Measurements from ENCODE around the gene TRPM3.

DNA sequence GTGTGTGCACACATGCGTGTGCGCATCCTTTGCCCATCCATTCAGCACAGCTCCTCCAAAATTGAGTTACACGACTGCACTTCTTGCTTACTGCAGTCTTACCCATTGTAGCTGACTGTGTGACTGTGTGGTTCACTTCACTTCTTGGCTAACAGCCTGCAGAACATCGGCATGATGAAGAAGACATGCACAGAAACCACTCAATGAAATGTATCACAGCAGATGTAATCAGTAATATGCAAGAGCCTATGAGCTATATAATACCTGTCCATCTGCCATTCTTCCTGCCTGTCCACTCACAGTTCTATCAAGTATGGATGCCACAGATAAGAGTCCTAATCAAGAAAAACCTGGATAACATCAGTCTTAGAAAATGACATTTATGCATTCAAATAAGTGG, 83.9 kb downstream of the TRPM3 start:
- TF ChIP-seq, protein P1, sequence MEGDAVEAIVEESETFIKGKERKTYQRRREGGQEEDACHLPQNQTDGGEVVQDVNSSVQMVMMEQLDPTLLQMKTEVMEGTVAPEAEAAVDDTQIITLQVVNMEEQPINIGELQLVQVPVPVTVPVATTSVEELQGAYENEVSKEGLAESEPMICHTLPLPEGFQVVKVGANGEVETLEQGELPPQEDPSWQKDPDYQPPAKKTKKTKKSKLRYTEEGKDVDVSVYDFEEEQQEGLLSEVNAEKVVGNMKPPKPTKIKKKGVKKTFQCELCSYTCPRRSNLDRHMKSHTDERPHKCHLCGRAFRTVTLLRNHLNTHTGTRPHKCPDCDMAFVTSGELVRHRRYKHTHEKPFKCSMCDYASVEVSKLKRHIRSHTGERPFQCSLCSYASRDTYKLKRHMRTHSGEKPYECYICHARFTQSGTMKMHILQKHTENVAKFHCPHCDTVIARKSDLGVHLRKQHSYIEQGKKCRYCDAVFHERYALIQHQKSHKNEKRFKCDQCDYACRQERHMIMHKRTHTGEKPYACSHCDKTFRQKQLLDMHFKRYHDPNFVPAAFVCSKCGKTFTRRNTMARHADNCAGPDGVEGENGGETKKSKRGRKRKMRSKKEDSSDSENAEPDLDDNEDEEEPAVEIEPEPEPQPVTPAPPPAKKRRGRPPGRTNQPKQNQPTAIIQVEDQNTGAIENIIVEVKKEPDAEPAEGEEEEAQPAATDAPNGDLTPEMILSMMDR (IDR thresholded peaks at IDR 0.05; ENCODE audit: low read depth, low read length, missing input control) = no peak
- TF ChIP-seq JUND (IDR thresholded peaks at IDR 0.05) (no peak), RAD21 (IDR thresholded peaks at IDR 0.05) (no peak), FOXA2 (IDR thresholded peaks at IDR 0.05) (no peak), FOXA1 (IDR thresholded peaks at IDR 0.05) (no peak)
- TF ChIP-seq, protein P2, sequence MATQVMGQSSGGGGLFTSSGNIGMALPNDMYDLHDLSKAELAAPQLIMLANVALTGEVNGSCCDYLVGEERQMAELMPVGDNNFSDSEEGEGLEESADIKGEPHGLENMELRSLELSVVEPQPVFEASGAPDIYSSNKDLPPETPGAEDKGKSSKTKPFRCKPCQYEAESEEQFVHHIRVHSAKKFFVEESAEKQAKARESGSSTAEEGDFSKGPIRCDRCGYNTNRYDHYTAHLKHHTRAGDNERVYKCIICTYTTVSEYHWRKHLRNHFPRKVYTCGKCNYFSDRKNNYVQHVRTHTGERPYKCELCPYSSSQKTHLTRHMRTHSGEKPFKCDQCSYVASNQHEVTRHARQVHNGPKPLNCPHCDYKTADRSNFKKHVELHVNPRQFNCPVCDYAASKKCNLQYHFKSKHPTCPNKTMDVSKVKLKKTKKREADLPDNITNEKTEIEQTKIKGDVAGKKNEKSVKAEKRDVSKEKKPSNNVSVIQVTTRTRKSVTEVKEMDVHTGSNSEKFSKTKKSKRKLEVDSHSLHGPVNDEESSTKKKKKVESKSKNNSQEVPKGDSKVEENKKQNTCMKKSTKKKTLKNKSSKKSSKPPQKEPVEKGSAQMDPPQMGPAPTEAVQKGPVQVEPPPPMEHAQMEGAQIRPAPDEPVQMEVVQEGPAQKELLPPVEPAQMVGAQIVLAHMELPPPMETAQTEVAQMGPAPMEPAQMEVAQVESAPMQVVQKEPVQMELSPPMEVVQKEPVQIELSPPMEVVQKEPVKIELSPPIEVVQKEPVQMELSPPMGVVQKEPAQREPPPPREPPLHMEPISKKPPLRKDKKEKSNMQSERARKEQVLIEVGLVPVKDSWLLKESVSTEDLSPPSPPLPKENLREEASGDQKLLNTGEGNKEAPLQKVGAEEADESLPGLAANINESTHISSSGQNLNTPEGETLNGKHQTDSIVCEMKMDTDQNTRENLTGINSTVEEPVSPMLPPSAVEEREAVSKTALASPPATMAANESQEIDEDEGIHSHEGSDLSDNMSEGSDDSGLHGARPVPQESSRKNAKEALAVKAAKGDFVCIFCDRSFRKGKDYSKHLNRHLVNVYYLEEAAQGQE (IDR thresholded peaks at IDR 0.05) = no peak

Data from liver (tissue), 3 donors.